Measurements from ENCODE around the gene RPS17.

Gene RPS17

DNA sequence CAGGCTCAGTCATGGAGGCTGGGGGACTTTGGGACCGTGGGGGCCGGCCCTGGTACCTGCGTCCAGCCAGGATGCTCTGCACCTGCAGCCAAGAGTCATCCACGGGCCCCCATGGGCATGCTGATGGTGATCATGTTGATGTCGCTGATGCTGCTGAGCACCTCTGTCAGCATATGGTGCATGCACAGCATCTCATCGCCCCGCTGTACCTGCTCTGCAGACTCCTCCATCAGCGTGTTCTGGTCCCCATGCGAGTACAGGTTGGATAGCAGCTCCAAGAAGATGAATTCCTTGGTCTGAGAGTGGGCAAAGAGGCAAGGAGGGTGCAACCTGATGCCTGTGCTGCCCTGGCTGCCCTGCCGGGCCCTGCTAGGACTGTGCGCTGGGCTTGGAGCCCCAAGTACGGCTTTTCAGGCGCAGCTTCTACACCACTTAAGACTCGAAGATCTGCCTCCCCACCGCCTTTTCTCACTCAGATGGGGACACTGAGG, 7.2 kb downstream of the RPS17 start:
- Histone ChIP-seq H3K4ac (ENCODE audit: low read length) (no peak overlapping the region), H4K8ac (ENCODE audit: low read depth, low read length) (no peak overlapping the region), H3K4me1 (ENCODE audit: control insufficient read depth in 2 of 2, insufficient read depth in 1 of 2, low read depth in 1 of 2, low read length in 2 of 2) (peaks cover 0 to 2% of the 10 kb centered on the region in 2 donors), H4K91ac (ENCODE audit: low read depth, low read length, poor library complexity) (no peak overlapping the region), H2BK5ac (ENCODE audit: low read length) (no peak overlapping the region), H2AFZ (ENCODE audit: low read length) (no peak overlapping the region), H3K36me3 (replicated peaks in 1 of 2; ENCODE audit: control insufficient read depth in 2 of 2, insufficient read depth in 2 of 2, low read length in 2 of 2) (peaks cover 35 to 48% of the 10 kb centered on the region in 2 donors), H3K79me1 (ENCODE audit: low read depth, low read length) (peaks cover 1% of the 10 kb centered on the region), H2BK15ac (ENCODE audit: low read length) (no peak overlapping the region), H2BK120ac (ENCODE audit: low read depth, low read length) (no peak overlapping the region), H3K9ac (ENCODE audit: low read depth, low read length, poor library complexity) (no peak overlapping the region), H3K4me3 (ENCODE audit: low read length in 2 of 2) (no peak overlapping the region), H2BK12ac (ENCODE audit: low read length) (no peak overlapping the region), H3K14ac (ENCODE audit: low read length) (no peak overlapping the region), H3K9me3 (replicated peaks in 1 of 2; ENCODE audit: control insufficient read depth in 2 of 2, insufficient read depth in 1 of 2, low read depth in 1 of 2, low read length in 2 of 2) (no peaks in the 10 kb centered on the region), H3K23ac (ENCODE audit: low read depth, low read length, poor library complexity) (no peak overlapping the region), H3K27me3 (ENCODE audit: control insufficient read depth in 3 of 3, insufficient read depth in 3 of 3, low read depth in 1 of 3, low read length in 3 of 3) (peaks cover 0 to 3% (median 0%) of the 10 kb centered on the region in 3 experiments), H3K4me2 (ENCODE audit: insufficient read depth, low read length, poor library complexity, severe bottlenecking) (no peak overlapping the region), H2AK5ac (ENCODE audit: low read depth, low read length) (no peak overlapping the region), H3K18ac (ENCODE audit: low read length) (no peak overlapping the region), H3K27ac (replicated peaks; ENCODE audit: low read length) (no peak overlapping the region)
- no CpG with 5 or more reads among the region's 15 CpGs for WGBS, 2 donors (ENCODE audit: extremely low coverage in 2 of 2, insufficient read length in 2 of 2, insufficient replicate concordance in 1 of 2)
- DNase-seq (ENCODE audit: low spot score), result no peak

- no peak overlapping the region for H3K9ac ChIP-seq (ENCODE audit: low read depth, low read length, poor library complexity)
- no peak for DNase-seq (ENCODE audit: low spot score)
- no peaks in the 10 kb centered on the region for H3K9me3 ChIP-seq (replicated peaks in 1 of 2; ENCODE audit: control insufficient read depth in 2 of 2, insufficient read depth in 1 of 2, low read depth in 1 of 2, low read length in 2 of 2)
- WGBS, 2 donors (ENCODE audit: extremely low coverage in 2 of 2, insufficient read length in 2 of 2, insufficient replicate concordance in 1 of 2), result no CpG with 5 or more reads among the region's 9 CpGs
- H3K4ac ChIP-seq (ENCODE audit: low read length), result no peak overlapping the region
- no peak overlapping the region for H2BK120ac ChIP-seq (ENCODE audit: low read depth, low read length)
- H3K4me2 ChIP-seq (ENCODE audit: insufficient read depth, low read length, poor library complexity, severe bottlenecking), result no peak overlapping the region
- no peak overlapping the region for H2BK15ac ChIP-seq (ENCODE audit: low read length)
- H4K8ac ChIP-seq (ENCODE audit: low read depth, low read length), result no peak overlapping the region
- H2AK5ac ChIP-seq (ENCODE audit: low read depth, low read length), result no peak overlapping the region
- H3K14ac ChIP-seq (ENCODE audit: low read length), result no peak overlapping the region
- no peak overlapping the region for H3K23ac ChIP-seq (ENCODE audit: low read depth, low read length, poor library complexity)
- H3K4me3 ChIP-seq (ENCODE audit: low read length in 2 of 2), result no peak overlapping the region
- no peak overlapping the region for H4K91ac ChIP-seq (ENCODE audit: low read depth, low read length, poor library complexity)
- H3K4me1 ChIP-seq (ENCODE audit: control insufficient read depth in 2 of 2, insufficient read depth in 1 of 2, low read depth in 1 of 2, low read length in 2 of 2), result peaks cover 0 to 2% of the 10 kb centered on the region in 2 donors
- H2BK5ac ChIP-seq (ENCODE audit: low read length), result no peak overlapping the region
- no peak overlapping the region for H3K27ac ChIP-seq (replicated peaks; ENCODE audit: low read length)
- H2BK12ac ChIP-seq (ENCODE audit: low read length), result no peak overlapping the region
- peaks cover 29 to 42% of the 10 kb centered on the region in 2 donors for H3K36me3 ChIP-seq (replicated peaks in 1 of 2; ENCODE audit: control insufficient read depth in 2 of 2, insufficient read depth in 2 of 2, low read length in 2 of 2)
- peaks cover 1% of the 10 kb centered on the region for H3K79me1 ChIP-seq (ENCODE audit: low read depth, low read length)
- peaks cover 0 to 3% (median 0%) of the 10 kb centered on the region in 3 experiments for H3K27me3 ChIP-seq (ENCODE audit: control insufficient read depth in 3 of 3, insufficient read depth in 3 of 3, low read depth in 1 of 3, low read length in 3 of 3)
- no peak overlapping the region for H3K18ac ChIP-seq (ENCODE audit: low read length)
- H2AFZ ChIP-seq (ENCODE audit: low read length), result no peak overlapping the region
Measured at GRCh38 chr15:82532383-82532990, 7.8 kb downstream of the RPS17 start.

DNA sequence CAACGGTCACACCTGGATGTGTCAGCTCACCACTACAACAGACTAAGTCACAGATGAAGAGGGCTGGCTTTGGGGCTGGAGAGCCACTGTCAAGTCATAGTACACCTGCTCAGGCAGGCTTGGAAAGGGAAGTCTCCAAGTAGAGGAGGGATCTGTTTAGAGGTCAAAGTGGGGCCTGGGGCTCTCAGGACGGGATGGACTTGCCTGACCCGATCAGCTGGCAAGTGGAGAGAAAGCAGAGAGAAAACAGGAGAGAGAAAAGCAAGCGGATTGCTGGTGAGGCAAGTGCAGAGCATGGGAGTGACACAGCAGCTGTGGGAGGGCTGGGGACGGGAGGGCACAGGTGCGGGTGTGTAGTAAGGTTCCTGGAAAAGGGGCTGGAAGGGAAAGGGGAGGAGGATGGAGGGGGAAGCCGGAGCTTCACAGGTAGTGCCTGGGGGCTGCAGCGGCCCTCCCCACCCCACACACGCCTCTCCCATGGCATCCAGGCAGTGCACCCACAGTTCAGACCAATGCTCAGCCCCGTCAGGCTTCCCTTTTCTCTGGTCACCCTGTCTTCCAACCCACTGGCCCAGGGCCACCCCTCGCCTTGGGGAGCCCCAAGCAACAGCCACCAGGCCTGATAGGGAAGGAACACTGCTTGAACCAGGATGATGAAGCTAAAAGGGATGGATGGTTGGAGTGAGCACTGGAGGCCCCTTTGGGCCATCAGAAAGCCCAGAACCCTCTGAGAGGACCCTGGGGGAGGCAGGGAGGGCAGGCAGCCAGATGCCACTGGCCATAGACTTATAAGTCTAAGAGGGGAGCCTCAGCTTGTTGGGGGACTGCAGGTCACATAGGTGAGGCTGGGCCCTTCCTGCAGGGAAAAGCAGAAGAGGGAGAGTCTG, 8.5 kb downstream of the RPS17 start:
- Histone ChIP-seq H3K14ac (ENCODE audit: low read length) (no peak overlapping the region), H3K18ac (ENCODE audit: low read length) (no peak overlapping the region), H3K27ac (replicated peaks; ENCODE audit: low read length) (no peak overlapping the region), H3K27me3 (ENCODE audit: control insufficient read depth in 3 of 3, insufficient read depth in 3 of 3, low read depth in 1 of 3, low read length in 3 of 3) (peaks cover 0 to 3% (median 0%) of the 10 kb centered on the region in 3 experiments), H2AK5ac (ENCODE audit: low read depth, low read length) (no peak overlapping the region), H2BK15ac (ENCODE audit: low read length) (no peak overlapping the region), H3K9ac (ENCODE audit: low read depth, low read length, poor library complexity) (no peak overlapping the region), H3K4me2 (ENCODE audit: insufficient read depth, low read length, poor library complexity, severe bottlenecking) (peak overlapping the region; percentile 11), H2BK120ac (ENCODE audit: low read depth, low read length) (no peak overlapping the region), H3K36me3 (replicated peaks in 1 of 2; ENCODE audit: control insufficient read depth in 2 of 2, insufficient read depth in 2 of 2, low read length in 2 of 2) (peaks cover 22 to 35% of the 10 kb centered on the region in 2 donors), H3K9me3 (replicated peaks in 1 of 2; ENCODE audit: control insufficient read depth in 2 of 2, insufficient read depth in 1 of 2, low read depth in 1 of 2, low read length in 2 of 2) (no peaks in the 10 kb centered on the region), H2AFZ (ENCODE audit: low read length) (no peak overlapping the region), H3K4me3 (ENCODE audit: low read length in 2 of 2) (no peak overlapping the region), H3K4ac (ENCODE audit: low read length) (no peak overlapping the region), H3K4me1 (ENCODE audit: control insufficient read depth in 2 of 2, insufficient read depth in 1 of 2, low read depth in 1 of 2, low read length in 2 of 2) (peaks cover 0 to 2% of the 10 kb centered on the region in 2 donors), H3K79me1 (ENCODE audit: low read depth, low read length) (peaks cover 1% of the 10 kb centered on the region), H2BK12ac (ENCODE audit: low read length) (no peak overlapping the region), H4K91ac (ENCODE audit: low read depth, low read length, poor library complexity) (no peak overlapping the region), H2BK5ac (ENCODE audit: low read length) (no peak overlapping the region), H3K23ac (ENCODE audit: low read depth, low read length, poor library complexity) (no peak overlapping the region), H4K8ac (ENCODE audit: low read depth, low read length) (no peak overlapping the region)
- WGBS, 2 donors (ENCODE audit: extremely low coverage in 2 of 2, insufficient read length in 2 of 2, insufficient replicate concordance in 1 of 2), result no CpG with 5 or more reads among the region's 11 CpGs
- DNase-seq (ENCODE audit: low spot score), result no peak
